D721Med (cell line): ENCODE measurements around the gene PAX5.

Experiments used
- DNase-seq: peaks from one replicate; pipeline ENCODE4 v3.0.0; 2011; ENCODE audit warnings: low spot score; ENCODE audit not compliant: insufficient read length
- FAIRE-seq: peaks from 2 replicates; lab custom pipeline; 2011; peaks lifted over from hg19 to GRCh38; lab: Jason Lieb, UNC
- TF ChIP-seq, protein P1 (sequence below): IDR thresholded peaks from 2 replicates; pipeline ENCODE4 v1.5.1; 2012; ENCODE audit warnings: mild to moderate bottlenecking, control low read depth; ENCODE audit not compliant: insufficient read depth; ENCODE audit errors: missing control alignments

The PAX5 gene

DNA sequence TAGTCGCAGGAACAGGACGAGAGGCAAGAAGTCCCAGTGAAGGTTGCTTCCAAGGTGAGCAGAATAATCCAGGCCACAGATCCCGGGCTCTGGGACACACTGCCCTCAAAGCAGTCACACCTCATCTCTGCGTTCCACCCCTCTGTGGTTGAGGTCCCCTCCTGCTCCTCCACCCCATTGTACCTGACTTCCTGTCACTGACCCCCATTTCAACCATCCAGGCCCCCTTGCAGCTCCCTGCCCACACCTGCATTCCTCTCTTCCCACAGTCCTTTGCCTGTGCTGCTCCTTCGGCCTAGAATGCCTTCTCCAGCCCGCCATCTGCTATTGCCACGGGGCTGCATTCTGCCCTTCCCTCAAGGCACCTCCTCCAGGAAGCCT lies 73.5 kb downstream of the PAX5 start:
- TF ChIP-seq, protein P1, sequence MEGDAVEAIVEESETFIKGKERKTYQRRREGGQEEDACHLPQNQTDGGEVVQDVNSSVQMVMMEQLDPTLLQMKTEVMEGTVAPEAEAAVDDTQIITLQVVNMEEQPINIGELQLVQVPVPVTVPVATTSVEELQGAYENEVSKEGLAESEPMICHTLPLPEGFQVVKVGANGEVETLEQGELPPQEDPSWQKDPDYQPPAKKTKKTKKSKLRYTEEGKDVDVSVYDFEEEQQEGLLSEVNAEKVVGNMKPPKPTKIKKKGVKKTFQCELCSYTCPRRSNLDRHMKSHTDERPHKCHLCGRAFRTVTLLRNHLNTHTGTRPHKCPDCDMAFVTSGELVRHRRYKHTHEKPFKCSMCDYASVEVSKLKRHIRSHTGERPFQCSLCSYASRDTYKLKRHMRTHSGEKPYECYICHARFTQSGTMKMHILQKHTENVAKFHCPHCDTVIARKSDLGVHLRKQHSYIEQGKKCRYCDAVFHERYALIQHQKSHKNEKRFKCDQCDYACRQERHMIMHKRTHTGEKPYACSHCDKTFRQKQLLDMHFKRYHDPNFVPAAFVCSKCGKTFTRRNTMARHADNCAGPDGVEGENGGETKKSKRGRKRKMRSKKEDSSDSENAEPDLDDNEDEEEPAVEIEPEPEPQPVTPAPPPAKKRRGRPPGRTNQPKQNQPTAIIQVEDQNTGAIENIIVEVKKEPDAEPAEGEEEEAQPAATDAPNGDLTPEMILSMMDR: no peak
- DNase-seq: no peak
- no peak for FAIRE-seq

GRCh38 chr9:36959681-36960574 lies 74.1 kb downstream of the PAX5 start:
- TF ChIP-seq, protein P1: no peak
- no peak for FAIRE-seq
- DNase-seq: no peak

DNA sequence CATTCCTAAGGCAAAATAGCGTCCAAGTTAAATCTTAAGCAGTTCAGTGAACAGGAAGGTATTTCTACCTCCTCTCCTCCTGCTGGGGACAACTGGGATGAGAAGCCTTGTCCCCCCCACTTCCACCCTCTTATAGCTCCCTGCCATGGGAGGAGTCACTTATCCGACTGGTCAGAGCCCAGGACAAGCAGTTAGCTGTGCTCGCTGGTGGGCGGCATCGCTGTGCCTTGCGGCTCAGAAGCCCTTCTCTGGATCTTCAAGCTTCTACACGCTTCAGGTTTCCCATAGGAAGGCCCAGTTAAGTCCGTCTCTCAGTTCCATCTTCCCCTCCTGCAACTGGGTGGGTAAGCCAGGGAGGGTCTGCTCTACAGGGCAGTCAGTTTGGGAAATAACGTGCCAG lies 77.2 kb downstream of the PAX5 start:
- no peak for DNase-seq
- TF ChIP-seq, protein P1: no peak
- no peak for FAIRE-seq

DNA sequence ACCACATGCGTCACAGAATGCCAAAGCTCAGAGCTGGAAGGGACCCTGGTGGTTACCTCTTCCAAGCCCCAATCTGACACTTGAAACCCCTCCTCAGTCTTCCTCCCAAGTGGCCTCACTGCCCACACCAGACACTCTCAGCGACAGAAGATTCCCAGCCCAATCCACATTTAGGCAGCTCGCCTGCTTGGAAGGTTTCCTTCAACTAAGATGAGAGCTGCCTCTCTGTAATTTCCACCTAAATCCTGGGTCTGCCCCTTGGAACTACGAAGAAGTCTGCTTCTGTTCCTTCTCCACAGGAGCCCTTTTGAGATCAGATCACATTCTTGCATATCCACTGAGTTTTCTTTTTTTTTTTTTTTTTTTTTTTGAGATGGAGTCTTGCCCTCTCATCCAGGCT lies 83.7 kb downstream of the PAX5 start:
- no peak for DNase-seq
- no peak for FAIRE-seq
- TF ChIP-seq, protein P1: no peak

DNA sequence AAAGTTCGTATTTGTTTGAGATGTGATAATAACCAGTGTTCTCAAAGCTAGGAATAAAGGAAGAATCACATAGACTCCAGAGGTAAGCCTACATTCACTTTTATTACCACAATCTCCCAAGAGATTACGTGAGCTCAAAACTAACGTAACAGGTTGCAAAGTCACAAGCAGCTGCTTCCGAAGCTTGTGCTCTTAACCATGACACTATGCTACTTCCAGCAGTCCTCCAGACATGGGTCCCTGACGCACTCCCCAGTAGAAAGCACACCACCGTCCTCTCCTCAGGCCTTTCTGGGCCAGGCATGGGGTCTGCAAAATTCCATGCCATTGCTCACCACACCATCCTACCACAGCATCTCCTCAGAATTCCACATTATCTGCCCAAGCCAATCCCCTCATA lies 84.6 kb downstream of the PAX5 start:
- DNase-seq: no peak
- no peak for FAIRE-seq
- TF ChIP-seq, protein P1: no peak

- no peak for FAIRE-seq
- no peak for DNase-seq
These were observed 86.0 kb downstream of the PAX5 start for GRCh38 chr9:36948051-36948450.

DNA sequence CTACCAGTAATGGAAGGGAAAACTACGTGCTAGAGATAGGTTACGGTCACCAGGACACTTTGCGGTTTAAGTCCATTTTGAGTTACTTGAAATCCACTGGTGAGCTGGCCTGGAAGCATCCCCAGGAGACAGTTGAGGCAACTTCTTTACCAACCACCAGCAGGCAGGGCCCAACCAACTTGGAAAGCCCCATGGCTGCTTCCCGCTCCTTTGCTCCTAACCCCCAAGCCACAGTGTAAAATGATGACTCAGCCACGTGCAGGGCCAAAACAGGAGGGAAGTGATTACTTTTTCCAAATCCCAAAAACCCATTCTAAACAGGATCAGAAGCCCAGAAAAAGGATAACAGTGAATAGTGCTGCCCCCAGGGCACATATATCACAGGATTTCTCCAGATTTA lies 87.4 kb downstream of the PAX5 start:
- no peak for FAIRE-seq

More at GRCh38 chr9:36948051-36948450, 86.0 kb downstream of the PAX5 start:
- TF ChIP-seq, protein P1: no peak

More for the DNA sequence above, 87.4 kb downstream of the PAX5 start:
- DNase-seq: no peak
- TF ChIP-seq, protein P1: no peak
